Measurements from ENCODE around the gene MYO16.

The MYO16 gene

DNA sequence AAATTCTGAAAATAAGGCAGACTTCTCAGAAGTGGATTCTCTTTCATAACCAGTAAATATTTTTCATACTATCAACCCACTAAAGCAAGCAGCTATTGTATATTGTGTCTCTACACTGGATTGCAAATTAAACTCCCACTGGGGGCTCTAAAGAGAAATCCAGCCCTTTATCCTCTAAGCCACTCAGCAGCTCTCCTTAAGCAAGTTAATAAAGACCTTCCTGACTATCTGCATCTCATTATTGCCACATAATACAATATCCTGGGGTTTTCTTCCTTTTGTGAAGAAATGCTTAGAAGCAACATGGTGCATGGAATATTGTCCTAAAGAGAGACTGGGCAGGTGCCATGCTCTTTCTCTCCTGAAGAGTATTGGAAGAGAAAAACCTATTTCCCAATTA, 521.3 kb downstream of the MYO16 start:
- no peak for DNase-seq

DNA sequence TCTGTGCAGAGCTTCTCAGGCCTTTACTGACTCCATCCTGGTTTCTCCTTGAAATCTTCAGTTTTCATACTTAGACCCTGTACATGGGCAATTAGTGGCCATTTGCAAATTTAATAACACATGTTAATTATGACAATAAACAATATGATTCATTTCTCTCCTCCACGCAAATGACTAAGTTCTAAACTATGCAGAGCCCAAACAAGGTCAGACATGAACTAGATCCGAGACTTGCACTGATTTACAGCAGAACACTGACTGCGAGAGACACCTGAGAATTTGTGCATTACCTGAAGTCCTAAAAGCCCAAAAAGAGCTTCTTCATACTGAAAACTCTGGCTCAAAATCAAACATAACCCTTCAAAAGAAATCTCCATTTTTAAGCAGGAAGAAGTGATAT, 521.8 kb downstream of the MYO16 start:
- no peak for DNase-seq

DNA sequence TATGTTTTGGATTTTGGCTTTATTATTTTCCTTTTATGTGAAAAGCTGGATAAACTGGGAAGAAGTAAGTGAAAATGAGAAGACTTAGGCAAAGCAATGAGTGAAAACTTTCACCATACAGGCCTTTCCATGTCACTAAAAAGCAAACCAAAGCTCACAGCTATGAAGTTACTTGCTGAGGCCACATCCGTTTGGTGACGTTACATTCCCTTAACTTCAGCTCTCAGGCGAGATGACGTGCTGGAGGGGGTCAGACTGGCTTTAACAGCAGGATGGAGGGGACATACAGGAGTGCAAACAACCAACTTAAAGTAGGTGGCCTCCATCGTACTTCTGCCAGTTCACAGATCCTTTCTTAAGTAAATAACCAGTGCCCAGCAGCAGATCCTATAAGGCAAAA, 522.3 kb downstream of the MYO16 start:
- DNase-seq, result no peak

DNA sequence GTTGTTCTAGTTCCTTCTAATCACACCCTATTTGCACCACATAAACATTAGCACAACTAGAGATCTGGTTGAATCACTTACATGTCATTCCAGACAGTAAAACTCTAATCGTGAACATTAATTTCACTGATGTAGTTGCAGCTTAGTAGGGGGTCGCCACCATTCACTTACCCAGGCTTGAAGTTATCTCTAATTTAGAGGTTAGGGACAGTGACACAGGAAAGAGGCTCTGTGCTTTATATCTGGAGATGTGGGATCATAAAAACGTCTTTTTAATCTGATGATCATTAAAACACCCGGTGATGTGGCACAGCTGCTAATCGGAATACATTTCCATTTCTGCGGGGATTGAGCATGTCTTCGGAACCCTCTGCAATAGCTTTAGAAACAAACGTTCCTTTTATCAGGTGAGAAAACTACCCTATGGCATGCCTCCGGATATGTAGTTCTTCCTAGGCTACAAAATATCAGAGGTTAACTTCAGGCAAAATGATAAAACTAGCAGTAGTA, 523.0 kb downstream of the MYO16 start:
- no peak for DNase-seq

DNA sequence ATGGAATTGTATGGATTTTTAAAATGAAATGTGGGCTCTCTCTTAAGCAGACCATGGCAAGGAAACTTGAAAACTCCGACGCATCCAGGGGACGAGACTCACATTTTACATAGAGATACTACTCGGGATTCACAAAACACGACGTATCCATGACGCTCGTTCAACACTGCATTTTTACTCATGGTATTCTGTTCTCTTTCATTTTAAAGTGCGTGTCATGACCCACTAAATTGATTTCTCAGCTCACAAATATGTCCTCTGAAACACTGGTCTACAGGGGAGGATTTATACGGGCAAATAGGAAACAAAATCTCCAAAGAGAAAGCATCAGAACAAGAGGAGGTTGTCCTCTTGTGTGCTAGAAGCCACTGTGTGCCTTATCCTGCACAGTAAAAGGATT, 523.5 kb downstream of the MYO16 start:
- no peak for DNase-seq

DNA sequence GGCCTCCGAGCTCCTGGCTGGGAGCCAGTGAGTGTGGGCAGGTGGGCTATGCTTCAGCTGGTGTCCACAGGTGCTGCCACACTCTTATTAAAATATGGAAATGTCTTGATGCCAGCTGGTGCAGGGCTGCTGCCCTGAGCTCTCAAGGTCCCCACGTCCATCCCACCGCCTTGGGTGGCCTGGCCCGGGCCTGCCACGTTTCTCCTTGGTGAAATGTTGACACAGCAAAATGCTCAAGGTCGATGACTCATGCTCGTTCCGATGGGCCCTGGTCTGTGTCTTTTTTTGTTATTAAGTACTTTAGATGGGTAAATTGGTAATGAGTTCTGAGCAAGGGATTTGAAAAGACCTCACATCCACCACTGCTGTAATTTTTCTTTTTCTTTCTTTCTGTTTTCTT, 524.7 kb downstream of the MYO16 start:
- DNase-seq, result no peak

DNA sequence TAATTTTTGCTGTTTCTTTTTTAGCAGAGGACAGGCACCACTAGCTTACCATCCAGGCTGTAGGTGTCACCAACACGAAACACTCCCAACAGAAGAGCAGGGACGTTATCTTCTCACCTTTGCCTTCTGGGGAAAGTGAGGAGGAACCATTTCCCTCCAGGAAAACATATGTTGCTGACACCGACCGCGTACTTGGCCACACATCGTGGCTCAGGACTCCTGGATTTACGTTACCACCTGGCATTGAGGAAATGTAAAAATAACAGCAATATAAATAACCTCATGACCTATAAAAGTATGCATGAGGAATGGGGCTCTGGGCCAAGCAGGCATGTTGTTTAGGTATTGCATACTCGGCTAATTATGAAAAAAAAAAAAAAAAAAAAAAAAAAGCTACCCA, 525.1 kb downstream of the MYO16 start:
- no peak for DNase-seq

DNA sequence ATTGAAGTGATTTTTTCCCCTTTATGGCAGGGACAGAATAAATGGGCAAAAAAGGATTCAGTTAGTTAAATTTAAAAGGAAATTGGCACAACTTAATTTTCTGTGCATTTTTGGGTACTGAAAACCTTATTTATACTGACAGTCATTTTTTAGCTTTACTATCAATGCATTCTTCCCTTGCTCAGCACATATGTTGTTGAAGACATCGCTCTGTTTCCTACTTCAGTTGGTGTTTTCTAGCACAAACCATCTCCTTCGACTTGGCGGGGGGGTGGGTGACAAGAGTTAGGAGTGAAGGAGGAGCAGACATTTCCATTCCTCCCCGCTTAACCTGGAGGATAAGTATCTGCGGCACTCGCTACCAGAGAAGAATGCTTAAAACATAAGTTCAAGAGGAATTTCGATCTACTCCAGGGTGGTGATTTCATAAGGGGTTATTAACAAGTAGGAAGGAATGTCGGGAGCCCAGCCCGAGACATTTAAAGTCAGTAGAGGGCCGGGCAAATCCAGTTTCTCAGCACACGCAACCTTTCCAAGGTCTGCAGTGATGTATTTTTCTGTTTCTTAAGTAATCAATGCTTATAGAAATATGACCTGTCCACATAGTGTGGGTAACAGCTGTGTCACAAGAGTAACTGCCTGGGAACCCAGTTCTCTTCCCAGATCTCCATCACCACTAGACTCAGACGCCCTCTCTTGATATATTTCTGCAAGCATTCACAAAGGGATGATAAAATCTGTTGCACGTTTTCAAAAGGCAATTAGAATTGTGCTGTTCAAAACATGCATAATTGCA, 525.8 kb downstream of the MYO16 start:
- peak in 7 of 58 donors; percentile 6 to 45 (median 20) for DNase-seq

DNA sequence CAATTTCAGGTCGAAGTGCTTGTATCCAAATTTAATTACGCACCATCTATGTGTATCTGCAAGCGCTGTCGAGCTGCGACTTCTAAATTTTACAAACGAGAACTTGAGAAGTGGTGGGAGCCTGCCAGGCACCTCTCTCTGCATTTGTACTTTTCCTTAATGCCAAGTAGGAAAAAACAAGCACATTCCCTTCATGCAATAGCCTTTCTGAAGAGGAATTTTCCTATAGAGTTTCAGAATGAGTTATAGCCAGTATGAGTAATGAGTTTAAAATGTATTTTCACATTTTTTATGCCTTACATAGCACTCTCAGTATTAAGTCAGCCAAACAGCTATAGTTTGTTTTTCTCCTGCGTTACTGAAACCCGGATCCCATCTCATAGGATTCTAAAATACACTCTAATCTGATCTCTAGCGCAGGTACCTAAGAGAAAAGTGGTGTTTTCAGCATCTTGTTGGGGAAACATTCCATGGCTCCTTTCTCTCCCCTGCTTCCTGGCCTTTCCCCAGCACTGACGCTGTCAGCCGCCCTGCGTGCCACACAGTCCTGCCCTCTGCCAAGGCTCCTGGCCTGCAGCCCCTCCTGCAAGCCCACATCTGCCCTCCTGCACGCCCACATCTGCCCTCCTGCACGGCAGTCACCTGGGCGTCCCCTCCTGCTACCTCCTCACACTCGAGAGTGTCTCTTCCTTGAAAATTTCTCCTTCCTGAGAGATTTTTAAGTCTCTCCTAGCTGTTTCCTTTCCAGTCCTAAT, 526.9 kb downstream of the MYO16 start:
- DNase-seq, result peak in 19 of 58 donors; percentile 5 to 65 (median 24)

DNA sequence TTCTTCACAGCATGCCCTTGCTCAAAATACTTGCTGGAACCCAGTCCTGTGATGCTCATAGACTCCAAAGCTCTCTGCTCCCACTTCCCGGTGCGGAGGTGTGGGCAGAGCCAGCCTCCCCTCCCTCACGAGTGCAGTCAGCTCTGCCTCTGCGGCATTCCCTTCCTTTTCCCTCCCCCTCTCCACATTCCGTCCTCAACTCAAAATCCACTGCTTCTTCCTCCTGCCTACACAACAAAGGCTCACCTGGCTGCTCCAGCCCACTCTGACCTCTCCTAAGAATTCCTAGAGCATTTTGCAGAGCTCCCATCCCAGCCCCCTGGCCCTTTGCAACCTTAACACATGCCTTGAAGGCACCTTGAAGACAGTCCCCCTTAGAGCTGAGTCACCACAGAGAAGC, 527.9 kb downstream of the MYO16 start:
- DNase-seq, result peak in 4 of 58 donors; percentile 23 to 39 (median 35)

DNA sequence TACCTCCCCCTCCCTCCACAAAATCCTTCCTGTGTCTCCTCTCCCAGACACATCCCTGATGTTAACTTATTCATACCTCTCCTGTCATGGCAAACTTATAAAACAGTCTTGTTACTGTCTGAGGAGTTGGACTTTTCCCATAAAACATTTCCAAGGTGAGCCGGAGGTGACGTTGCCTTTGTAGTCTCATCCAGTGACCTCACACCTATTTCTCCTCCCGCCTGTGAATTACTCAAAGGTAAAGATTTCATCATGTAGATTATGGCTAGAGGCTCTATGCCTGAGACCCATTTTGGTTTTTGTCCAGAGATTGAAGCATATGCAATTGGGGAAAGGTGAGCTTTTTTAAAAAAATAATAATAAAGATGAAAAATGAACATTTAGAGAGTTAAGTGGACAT, 529.0 kb downstream of the MYO16 start:
- no peak for DNase-seq

DNA sequence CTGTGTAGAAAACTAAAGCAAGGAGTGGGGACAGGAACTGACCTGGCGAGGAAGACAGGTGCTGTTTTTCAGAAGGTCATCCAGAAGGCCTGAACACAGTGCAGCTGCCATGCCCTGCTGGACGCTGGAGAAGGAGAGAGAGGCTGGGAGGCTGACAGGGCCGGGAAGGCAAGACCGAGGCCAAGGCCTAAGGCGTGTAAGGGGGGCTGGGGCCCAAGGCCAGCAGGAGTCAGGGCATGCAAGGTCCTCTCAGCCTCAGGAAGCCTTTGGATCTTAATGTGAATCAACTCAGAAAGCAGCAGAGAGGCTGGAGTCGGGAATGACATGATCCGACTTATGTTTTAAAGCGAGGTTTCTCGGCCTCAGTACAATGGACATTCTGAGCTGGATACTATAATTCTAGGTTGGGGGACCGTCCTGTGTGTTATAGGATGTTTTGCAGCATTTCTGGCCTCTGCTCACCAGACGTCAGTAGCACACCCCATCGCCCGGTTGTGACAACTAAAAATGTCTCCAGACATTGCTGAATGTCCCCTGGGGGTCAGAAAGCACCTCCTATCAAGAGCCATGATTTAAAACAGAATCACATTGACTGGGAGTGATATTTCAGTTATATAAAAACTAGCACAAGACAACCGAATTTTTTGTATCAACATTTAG, 530.4 kb downstream of the MYO16 start:
- DNase-seq, result no peak

DNA sequence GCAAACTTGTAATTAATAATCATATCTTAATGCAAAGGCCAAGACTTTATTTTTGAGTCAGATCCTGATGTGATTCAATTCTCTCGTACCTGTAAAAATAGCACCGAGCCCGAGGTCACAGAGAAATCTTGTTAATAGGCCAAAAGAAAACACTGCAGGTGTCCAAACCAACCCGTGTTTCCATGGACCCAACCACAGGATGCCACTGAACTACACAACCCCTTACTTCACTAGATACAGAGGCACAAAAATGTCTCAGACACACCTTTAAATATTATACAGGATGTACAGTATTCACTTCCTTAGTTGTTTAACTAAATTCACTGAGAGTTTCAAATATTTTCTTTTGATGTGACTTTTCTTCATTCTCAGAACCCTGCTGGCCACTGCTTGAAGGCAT, 530.9 kb downstream of the MYO16 start:
- DNase-seq, result no peak

DNA sequence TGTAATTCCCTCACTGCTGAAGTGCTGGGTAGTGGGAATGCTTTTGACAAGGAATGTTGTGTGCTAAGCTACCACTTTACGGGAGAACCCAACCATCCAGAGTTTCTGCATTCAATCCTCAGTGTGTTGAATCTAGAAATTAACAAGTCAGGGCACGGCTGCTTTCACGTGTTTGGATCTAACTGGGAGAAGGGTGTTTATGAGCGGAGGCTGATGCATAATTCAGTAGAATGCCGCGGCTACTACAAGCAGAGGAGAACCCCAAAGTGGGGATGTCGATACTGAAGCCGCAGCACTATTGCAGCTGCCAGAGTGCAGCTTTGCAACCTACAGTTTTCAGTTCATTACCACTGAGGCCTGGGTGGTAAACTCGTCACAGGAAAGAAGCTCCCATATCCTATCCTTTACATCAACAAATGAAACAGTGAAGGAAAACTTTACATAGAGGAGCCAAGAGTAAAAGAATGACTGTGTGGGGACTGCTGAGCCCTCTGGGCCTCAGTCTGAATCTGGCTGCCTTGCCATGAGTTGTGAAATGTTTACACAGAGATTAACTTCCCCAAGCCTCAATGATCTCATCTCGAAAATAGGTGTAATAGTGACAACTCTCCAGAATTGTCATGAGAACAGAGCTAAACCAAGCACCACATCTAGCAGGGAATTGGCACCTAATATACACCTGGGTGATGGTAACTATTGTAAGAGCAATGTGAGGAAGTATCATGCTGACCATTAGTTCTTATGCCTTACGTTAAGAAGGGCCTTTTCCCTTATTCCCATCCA, 531.7 kb downstream of the MYO16 start:
- DNase-seq, result peak in 4 of 58 donors; percentile 2 to 18 (median 14)

DNA sequence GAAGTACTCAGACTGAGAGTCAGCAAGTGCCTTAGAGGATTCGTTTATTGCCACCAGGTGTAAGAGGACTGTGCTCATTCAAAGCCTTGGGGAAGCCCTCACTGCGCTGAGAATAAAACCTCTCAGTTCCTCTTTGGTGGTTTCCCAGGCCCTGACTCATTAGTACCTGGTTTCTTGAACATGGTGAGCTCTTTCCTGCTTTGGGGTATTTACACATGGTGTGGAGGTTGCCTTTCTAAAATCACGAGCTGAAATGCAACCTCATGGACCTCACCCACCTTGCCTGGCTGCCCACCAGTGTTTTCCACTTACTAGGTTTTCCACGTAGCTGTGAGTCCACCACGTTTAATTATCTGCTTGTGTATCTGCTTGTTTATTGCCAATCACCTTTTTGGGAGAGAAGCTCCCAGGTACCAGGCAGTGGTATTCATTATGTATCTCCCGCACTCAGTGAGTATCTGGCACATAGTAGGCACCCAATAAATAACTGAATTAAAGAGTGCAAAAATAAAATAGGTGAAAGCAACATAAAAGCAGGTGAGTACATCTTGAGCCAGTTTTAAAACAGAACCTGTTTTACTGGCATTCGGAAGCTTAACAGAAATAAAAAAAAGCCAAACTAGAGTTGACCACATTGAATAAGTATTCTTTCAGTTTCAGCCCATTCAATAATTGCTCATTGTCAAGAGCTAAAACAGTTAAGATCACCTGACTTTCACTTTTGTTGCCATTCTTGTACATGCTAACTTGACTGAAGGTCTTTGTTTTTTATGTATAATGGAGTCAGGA, 533.0 kb downstream of the MYO16 start:
- no peak for DNase-seq

DNA sequence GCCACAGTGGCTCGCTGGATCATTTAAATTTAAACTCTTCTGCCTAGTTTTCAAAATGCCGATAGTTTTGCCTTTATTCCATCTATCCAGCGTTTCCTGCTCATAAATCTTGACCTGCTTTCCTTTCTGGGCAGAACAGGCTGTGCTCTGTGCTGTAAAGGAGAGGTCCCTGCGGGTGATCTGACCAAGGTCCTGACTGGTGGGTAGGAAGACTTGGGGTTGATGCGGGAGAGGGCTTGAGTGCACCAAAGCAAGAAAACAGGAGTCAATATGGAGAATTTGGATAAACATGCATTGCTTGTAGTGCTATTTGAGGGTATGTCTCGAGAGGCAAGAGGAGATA, 533.6 kb downstream of the MYO16 start:
- no peak for DNase-seq

DNA sequence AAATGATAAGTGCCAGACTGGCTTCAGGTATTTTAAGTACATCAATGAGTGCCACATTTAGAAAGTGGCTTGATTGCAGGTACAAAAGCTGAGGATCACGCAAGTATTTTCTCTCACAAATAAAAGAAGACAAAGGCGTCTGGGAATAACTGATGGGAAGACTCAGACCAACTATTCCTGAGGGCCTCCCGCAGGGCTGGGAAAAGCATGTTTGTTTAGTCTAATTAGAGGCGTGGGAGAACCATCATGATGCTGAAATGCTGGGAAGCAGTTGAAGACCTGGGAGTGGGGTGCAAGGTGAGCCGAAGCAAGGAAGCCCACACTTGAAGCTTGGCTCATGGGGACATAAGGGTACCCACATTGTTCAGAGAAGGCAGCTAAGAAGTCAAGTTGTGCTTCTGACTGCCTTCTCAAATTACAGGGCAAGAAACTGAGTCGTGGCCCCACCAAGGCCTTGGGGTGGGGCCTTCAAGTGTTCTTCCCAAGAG, 536.0 kb downstream of the MYO16 start:
- no peak for DNase-seq

DNA sequence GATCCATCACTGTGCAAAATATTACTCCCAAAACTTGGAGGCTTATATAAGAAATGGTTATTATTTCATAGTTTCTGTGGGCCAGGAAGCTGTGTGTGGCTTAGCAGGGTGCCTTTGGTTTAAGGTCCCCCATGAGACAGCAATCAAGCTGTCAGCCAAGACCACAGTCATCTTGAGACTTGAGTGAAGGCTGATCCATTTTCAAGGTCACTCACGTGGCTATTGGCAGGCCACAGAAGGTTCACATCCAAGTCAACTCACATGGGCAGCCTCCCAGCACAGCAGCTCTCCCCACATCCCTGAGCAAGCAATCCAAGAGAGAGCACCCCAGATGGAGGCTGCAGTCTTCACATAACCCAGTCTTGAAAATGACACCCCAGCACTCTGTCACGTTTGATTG, 537.4 kb downstream of the MYO16 start:
- no peak for DNase-seq

DNA sequence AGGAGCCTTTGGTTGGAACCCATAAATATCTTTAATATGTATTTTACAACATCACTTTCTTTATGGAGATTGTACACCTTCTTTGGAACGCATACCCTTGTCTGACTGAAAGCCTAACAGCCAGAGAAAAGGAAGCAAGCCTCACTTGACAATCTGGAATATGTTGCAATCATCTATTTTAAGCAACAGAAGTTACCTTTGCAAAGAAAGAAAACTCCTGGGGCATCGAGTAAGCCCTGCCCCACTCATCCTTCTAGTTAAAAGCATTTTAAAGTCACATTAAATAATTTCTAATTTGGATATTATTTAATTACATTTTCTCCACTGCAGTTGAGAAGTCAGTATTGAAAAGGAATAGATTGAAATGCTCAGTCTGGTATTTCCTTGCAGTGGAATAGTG, 542.7 kb downstream of the MYO16 start:
- no peak for DNase-seq

DNA sequence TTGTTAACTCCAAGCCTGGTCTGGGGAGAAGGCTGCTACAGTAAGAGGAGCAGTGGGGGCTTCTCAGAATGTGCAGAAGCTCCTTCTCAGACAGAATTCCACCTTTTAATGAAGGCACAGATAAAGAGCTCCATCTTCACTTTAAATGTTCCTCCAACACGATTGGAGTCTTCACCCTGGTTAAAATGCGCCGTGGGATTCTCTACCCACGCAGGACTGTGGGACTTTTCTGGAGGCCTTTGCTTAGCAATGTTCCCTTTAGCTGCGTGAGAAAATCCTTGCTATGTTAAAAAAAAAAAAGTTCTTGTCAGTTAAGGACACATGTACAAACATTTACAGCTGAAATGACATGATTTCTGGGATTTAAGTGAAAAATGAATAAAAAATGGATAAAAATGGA, 546.3 kb downstream of the MYO16 start:
- no peak for DNase-seq
